AG09309 (cell line): Measurements from ENCODE around the gene NNMT.
A peak's percentile ranks its signal among the peaks of the same experiment; 100 is the strongest.

Experiments used
- DNase-seq: peaks from one replicate; pipeline ENCODE4 v3.0.0-alpha.2; 2010; ENCODE audit warnings: low read depth
- H3K4me3 ChIP-seq: 2 replicates; pipeline ENCODE4 v1.5.1; 2011; ENCODE audit warnings: mild to moderate bottlenecking, low read depth, low read length, moderate library complexity; ENCODE audit not compliant: control insufficient read depth
- TF ChIP-seq, protein P1 (sequence below): IDR thresholded peaks from 2 replicates; pipeline ENCODE4 v1.5.1; 2011; ENCODE audit warnings: mild to moderate bottlenecking, low read depth, low read length, inconsistent platforms; ENCODE audit not compliant: insufficient read depth, control insufficient read depth; ENCODE audit errors: missing control alignments

The NNMT gene

GRCh38 chr11:114297806-114298709 lies 1.9 kb downstream of the NNMT start:
- H3K4me3 ChIP-seq = peak overlapping the region; percentile 43
- TF ChIP-seq, protein P1, sequence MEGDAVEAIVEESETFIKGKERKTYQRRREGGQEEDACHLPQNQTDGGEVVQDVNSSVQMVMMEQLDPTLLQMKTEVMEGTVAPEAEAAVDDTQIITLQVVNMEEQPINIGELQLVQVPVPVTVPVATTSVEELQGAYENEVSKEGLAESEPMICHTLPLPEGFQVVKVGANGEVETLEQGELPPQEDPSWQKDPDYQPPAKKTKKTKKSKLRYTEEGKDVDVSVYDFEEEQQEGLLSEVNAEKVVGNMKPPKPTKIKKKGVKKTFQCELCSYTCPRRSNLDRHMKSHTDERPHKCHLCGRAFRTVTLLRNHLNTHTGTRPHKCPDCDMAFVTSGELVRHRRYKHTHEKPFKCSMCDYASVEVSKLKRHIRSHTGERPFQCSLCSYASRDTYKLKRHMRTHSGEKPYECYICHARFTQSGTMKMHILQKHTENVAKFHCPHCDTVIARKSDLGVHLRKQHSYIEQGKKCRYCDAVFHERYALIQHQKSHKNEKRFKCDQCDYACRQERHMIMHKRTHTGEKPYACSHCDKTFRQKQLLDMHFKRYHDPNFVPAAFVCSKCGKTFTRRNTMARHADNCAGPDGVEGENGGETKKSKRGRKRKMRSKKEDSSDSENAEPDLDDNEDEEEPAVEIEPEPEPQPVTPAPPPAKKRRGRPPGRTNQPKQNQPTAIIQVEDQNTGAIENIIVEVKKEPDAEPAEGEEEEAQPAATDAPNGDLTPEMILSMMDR = no peak

DNA sequence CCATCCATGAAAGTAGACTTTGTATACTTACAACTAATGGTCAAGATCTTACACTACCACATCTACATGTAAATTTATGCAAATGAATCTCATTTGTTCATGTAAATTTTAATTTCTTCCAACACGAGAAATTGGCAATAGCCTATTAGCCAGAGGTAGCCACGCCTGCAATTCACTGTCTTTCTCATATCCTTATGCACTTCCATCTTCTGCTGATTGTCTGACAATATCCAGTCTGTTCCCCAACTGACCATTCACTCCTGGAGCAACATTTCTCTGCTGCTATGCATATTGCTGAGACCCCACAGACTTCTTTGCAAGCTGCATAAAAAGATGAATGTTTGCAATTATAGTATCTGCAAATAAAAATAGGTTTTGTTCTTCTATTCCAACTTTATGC lies 2.5 kb downstream of the NNMT start:
- H3K4me3 ChIP-seq = peak overlapping the region; percentile 43
- TF ChIP-seq, protein P1 = no peak
- DNase-seq = no peak

More at GRCh38 chr11:114297806-114298709, 1.9 kb downstream of the NNMT start:
- DNase-seq = no peak

GRCh38 chr11:114301088-114301487 lies 4.9 kb downstream of the NNMT start:
- peak overlapping the region; percentile 43 for H3K4me3 ChIP-seq
- DNase-seq = no peak

DNA sequence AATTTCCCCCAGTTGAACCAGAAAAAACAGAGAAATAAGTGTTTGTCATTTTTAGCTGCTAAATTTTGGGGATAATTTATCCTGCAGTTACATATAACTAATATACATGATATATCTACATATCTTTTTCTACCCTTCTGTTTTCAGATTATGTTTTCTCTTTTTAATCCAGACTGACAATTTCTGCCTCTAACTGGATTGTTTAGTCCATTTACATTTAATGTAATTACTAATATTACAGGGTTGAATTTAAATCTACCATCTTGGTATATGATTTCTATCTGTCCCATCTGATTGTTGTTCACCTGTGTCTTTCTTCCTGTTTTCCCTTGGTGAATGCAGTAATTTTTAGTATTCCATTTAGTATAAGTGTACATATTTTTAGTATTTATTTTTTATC lies 5.7 kb downstream of the NNMT start:
- TF ChIP-seq, protein P1 = no peak
- no peak for DNase-seq

More at GRCh38 chr11:114301088-114301487, 4.9 kb downstream of the NNMT start:
- TF ChIP-seq, protein P1 = no peak

GRCh38 chr11:114302663-114303062 lies 6.5 kb downstream of the NNMT start:
- TF ChIP-seq, protein P1 = no peak
- DNase-seq = no peak
- no peak overlapping the region; the same call in 1 of the 2 replicates for H3K4me3 ChIP-seq

More for the DNA sequence above, 5.7 kb downstream of the NNMT start:
- no peak overlapping the region; the same call in 1 of the 2 replicates for H3K4me3 ChIP-seq

- no peak overlapping the region for H3K4me3 ChIP-seq
These were observed 7.9 kb downstream of the NNMT start for GRCh38 chr11:114304065-114304464.

More at GRCh38 chr11:114304065-114304464, 7.9 kb downstream of the NNMT start:
- no peak for DNase-seq
- TF ChIP-seq, protein P1 = no peak
